DND-41 (cell line): ENCODE data around the gene MAP2K5.

Experiments
- ATAC-seq: fragments of 200-7000 bp; cut with Tn5 transposase; 3 replicates; pipeline ENCODE4 v1.9.1; 2021; ENCODE audit warnings: low read depth; ENCODE audit not compliant: insufficient read depth
- DNase-seq: peaks from one replicate; pipeline ENCODE4 v3.0.0-alpha.2; 2020
- H2AFZ ChIP-seq: 2 replicates; pipeline ENCODE4 v1.6.0; 2012; ENCODE audit warnings: low read depth, low read length
- H3K27ac ChIP-seq: 2 replicates; pipeline ENCODE4 v1.5.1; 2012; ENCODE audit warnings: low read length, inconsistent platforms
- H3K27me3 ChIP-seq: fragments of 200-600 bp; sonication (generic); 2 replicates; pipeline ENCODE4 v1.6.0; 2012; ENCODE audit warnings: low read length, mild to moderate bottlenecking, inconsistent platforms; ENCODE audit not compliant: insufficient read depth, poor library complexity
- H3K36me3 ChIP-seq: 2 replicates; pipeline ENCODE4 v1.5.1; 2012; ENCODE audit warnings: low read length, inconsistent platforms; ENCODE audit not compliant: insufficient read depth
- H3K4me1 ChIP-seq: 2 replicates; pipeline ENCODE4 v1.5.1; 2012; ENCODE audit warnings: mild to moderate bottlenecking, low read length; ENCODE audit not compliant: insufficient read depth
- H3K4me2 ChIP-seq: 2 replicates; pipeline ENCODE4 v1.6.0; 2012; ENCODE audit warnings: mild to moderate bottlenecking, moderate library complexity, low read length, inconsistent platforms; ENCODE audit not compliant: insufficient read depth
- H3K4me3 ChIP-seq, 2 experiments: fragments of 200-600 bp in 1 of 2; shearing (Covaris generic) in 1 of 2; 2 replicates each; pipeline ENCODE4 v1.5.1; 2012 to 2016; ENCODE audit warnings: inconsistent platforms in 2 of 2, low read length in 2 of 2, mild to moderate bottlenecking in 2 of 2, low read depth in 1 of 2, moderate library complexity in 1 of 2
- H3K79me2 ChIP-seq: 2 replicates; pipeline ENCODE4 v1.6.0; 2012; ENCODE audit warnings: low read length, inconsistent platforms; ENCODE audit not compliant: insufficient read depth
- H3K9ac ChIP-seq: 2 replicates; pipeline ENCODE4 v1.6.0; 2012; ENCODE audit warnings: low read depth, mild to moderate bottlenecking, inconsistent platforms, low read length, moderate library complexity
- H3K9me3 ChIP-seq: 2 replicates; pipeline ENCODE4 v1.5.1; 2012; ENCODE audit warnings: low read length, moderate library complexity, mild to moderate bottlenecking, inconsistent platforms; ENCODE audit not compliant: insufficient read depth, severe bottlenecking
- H4K20me1 ChIP-seq: 2 replicates; pipeline ENCODE4 v1.6.0; 2012; ENCODE audit warnings: low read length; ENCODE audit not compliant: insufficient read depth
- EZH2 ChIP-seq: IDR thresholded peaks from 3 replicates; pipeline ENCODE4 v1.6.1; 2012; ENCODE audit warnings: borderline replicate concordance, low read depth, mild to moderate bottlenecking, moderate library complexity, low read length, inconsistent platforms; ENCODE audit not compliant: severe bottlenecking
- TF ChIP-seq, protein P1 (sequence below): IDR thresholded peaks from 2 replicates; pipeline ENCODE4 v1.5.1; 2012; ENCODE audit warnings: borderline replicate concordance, low read length, moderate library complexity, mild to moderate bottlenecking; ENCODE audit not compliant: poor library complexity, severe bottlenecking; ENCODE audit errors: extremely low read depth

Gene MAP2K5

DNA sequence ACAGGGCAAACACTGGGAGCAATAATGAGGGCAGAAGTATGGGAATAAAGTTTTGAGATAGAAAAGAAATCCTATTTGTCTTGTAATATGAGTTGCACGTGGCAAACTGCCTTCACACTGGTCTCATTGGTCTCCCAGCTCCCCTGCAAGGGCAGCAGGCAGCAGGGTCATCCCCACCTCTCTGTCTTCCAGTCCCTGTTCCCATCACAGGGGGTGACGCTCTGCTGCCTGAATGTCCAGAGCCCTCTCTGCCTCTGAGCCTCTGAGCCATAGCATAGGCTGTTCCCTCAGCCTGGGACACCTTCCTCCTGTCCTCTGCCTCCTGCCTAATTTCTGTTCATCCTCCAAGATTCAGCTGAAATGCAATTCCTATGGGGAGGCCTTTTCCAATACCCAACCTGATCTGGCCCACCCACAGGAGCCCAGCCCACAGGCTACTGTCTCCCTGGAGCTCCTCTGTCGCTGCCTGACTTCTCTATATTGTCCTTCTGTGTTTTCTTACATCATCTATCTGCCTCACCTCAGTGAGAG, 270.7 kb downstream of the MAP2K5 start:
- Histone ChIP-seq H3K4me2 (no peak overlapping the region), H3K36me3 (0 out of 2 replicates have a peak, but pooled peaks cover 14% of the 10 kb centered on the region), H3K9ac (no peak overlapping the region), H4K20me1 (no peaks in the 10 kb centered on the region), H3K9me3 (no peaks in the 10 kb centered on the region), H2AFZ (no peak overlapping the region), H3K4me1 (no peaks in the 10 kb centered on the region), H3K27ac (no peak overlapping the region), H3K27me3 (no peaks in the 10 kb centered on the region), H3K4me3 (no peak overlapping the region), H3K79me2 (no peaks in the 10 kb centered on the region)
- ATAC-seq (no peak), DNase-seq (no peak)
- TF ChIP-seq EZH2, result no peak
- TF ChIP-seq, protein P1, sequence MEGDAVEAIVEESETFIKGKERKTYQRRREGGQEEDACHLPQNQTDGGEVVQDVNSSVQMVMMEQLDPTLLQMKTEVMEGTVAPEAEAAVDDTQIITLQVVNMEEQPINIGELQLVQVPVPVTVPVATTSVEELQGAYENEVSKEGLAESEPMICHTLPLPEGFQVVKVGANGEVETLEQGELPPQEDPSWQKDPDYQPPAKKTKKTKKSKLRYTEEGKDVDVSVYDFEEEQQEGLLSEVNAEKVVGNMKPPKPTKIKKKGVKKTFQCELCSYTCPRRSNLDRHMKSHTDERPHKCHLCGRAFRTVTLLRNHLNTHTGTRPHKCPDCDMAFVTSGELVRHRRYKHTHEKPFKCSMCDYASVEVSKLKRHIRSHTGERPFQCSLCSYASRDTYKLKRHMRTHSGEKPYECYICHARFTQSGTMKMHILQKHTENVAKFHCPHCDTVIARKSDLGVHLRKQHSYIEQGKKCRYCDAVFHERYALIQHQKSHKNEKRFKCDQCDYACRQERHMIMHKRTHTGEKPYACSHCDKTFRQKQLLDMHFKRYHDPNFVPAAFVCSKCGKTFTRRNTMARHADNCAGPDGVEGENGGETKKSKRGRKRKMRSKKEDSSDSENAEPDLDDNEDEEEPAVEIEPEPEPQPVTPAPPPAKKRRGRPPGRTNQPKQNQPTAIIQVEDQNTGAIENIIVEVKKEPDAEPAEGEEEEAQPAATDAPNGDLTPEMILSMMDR, result no peak

DNA sequence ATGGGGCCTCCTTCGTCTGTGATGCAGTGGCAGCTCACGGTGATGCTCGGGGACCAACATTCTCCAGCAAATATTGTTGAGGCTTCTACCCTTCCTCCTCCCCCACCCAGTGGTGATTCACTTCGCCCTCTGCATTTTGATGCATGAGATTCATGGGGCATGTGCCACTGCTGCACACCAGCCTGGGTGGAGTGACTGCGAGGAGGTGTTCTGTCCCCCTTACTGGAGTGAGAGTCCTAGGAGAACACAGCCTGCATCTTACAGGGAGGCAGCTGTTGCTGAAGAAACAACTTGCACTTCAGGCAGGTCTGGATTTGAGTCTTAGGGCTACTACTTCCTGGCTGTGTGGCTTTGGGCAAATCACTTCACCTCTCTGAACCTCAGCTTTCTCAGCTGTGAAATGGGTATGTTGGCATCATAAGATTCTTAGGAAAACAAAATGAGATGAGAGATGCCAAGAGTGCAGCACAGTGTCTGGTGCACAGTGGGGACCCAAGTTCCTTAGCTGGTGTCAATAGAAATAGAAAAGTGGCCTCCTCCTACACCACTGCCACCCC, 272.6 kb downstream of the MAP2K5 start:
- no peak for DNase-seq
- Histone ChIP-seq H3K9ac (no peak overlapping the region), H3K79me2 (no peaks in the 10 kb centered on the region), H3K9me3 (no peaks in the 10 kb centered on the region), H3K4me1 (no peaks in the 10 kb centered on the region), H4K20me1 (no peaks in the 10 kb centered on the region), H3K27me3 (no peaks in the 10 kb centered on the region), H3K4me2 (no peak overlapping the region), H3K27ac (no peak overlapping the region), H2AFZ (no peak overlapping the region), H3K36me3 (0 out of 2 replicates have a peak, but pooled peaks cover 3% of the 10 kb centered on the region), H3K4me3 (no peak overlapping the region)
- ATAC-seq, result no peak
- TF ChIP-seq EZH2, result no peak
- TF ChIP-seq, protein P1, result no peak

DNA sequence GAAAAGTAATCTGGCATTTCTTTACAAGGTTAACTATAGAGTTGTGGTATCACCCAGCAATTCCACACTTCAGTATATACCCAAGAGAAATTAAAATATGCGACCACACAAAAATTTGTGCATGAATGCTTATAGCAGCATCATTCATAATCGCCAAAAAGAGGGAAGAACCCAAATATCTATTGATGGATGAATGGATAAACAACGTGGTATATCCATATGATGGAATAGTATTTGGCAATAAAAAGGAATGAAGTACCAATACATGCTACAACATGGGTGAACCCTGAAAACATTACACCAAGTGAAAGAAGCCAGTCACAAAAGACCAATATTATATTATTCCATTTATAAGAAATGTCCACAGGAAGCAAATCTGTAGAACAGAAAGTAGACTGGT, 274.2 kb downstream of the MAP2K5 start:
- Histone ChIP-seq H3K27ac (no peak overlapping the region), H3K27me3 (no peaks in the 10 kb centered on the region)

More for the DNA sequence above, 274.2 kb downstream of the MAP2K5 start:
- no peak overlapping the region for H3K4me2 ChIP-seq
- no peaks in the 10 kb centered on the region for H4K20me1 ChIP-seq
- H3K9me3 ChIP-seq, result no peaks in the 10 kb centered on the region
- no peak overlapping the region for H2AFZ ChIP-seq
- no peaks in the 10 kb centered on the region for H3K79me2 ChIP-seq
- H3K36me3 ChIP-seq, result 0 out of 2 replicates have a peak, but pooled peaks cover 3% of the 10 kb centered on the region
- TF ChIP-seq, protein P1, result no peak
- TF ChIP-seq EZH2, result no peak
- no peak overlapping the region for H3K9ac ChIP-seq
- ATAC-seq (no peak), DNase-seq (no peak)
- no peak overlapping the region for H3K4me3 ChIP-seq
- H3K4me1 ChIP-seq, result no peaks in the 10 kb centered on the region
